Measurements from ENCODE around the gene WDR26.

WDR26 gene

GRCh38 chr1:224343679-224344078 is 90.9 kb downstream of the WDR26 start (continued):
- TF ChIP-seq, protein P1, sequence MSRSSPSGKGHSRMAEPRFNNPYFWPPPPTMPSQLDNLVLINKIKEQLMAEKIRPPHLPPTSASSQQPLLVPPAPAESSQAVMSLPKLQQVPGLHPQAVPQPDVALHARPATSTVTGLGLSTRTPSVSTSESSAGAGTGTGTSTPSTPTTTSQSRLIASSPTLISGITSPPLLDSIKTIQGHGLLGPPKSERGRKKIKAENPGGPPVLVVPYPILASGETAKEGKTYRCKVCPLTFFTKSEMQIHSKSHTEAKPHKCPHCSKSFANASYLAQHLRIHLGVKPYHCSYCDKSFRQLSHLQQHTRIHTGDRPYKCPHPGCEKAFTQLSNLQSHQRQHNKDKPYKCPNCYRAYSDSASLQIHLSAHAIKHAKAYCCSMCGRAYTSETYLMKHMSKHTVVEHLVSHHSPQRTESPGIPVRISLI (tag by site-specific recombination; IDR thresholded peaks at IDR 0.05): 0 out of 2 replicates have a peak, but pooled peaks have one; percentile 44
- TF ChIP-seq ZNF776 (tag by site-specific recombination; IDR thresholded peaks at IDR 0.05; ENCODE audit: borderline replicate concordance) (no peak), SP7 (tag by site-specific recombination; IDR thresholded peaks at IDR 0.05) (peak; percentile 64), ZFP37 (tag by site-specific recombination; IDR thresholded peaks at IDR 0.05) (no peak), ZNF571 (tag by site-specific recombination; IDR thresholded peaks at IDR 0.05) (no peak), INSM2 (tag by site-specific recombination; IDR thresholded peaks at IDR 0.05) (no peak), ZNF169 (tag by site-specific recombination; IDR thresholded peaks at IDR 0.05) (0 out of 2 replicates have a peak, but pooled peaks have one; percentile 6), ZNF157 (tag by site-specific recombination; IDR thresholded peaks at IDR 0.05) (no peak), ZEB2 (tag by site-specific recombination; IDR thresholded peaks at IDR 0.05) (no peak), ZNF211 (tag by site-specific recombination; IDR thresholded peaks at IDR 0.05; ENCODE audit: low read depth) (peak; percentile 99), ZNF132 (tag by site-specific recombination; IDR thresholded peaks at IDR 0.05; ENCODE audit: borderline replicate concordance) (no peak), ZNF639 (tag by site-specific recombination; IDR thresholded peaks at IDR 0.05) (peak; percentile 59; the same call in 1 of the 2 replicates), ZNF394 (tag by site-specific recombination; IDR thresholded peaks at IDR 0.05; ENCODE audit: borderline replicate concordance) (no peak), ZNF2 (tag by site-specific recombination; IDR thresholded peaks at IDR 0.05) (peak; percentile 75; the same call in 1 of the 2 replicates), ZNF791 (tag by site-specific recombination; IDR thresholded peaks at IDR 0.05) (no peak), ZNF529 (tag by site-specific recombination; IDR thresholded peaks at IDR 0.05; ENCODE audit: insufficient replicate concordance) (peak; percentile 78), ZNF514 (tag by site-specific recombination; IDR thresholded peaks at IDR 0.05) (no peak), SP2 (tag by site-specific recombination; IDR thresholded peaks at IDR 0.05) (no peak), EGR2 (tag by site-specific recombination; IDR thresholded peaks at IDR 0.05; ENCODE audit: low read depth) (no peak), ZNF184 (tag by site-specific recombination; IDR thresholded peaks at IDR 0.05) (peak; percentile 94), ZFP69B (tag by site-specific recombination; IDR thresholded peaks at IDR 0.05) (no peak), ZNF488 (tag by site-specific recombination; IDR thresholded peaks at IDR 0.05) (no peak), ZNF558 (tag by site-specific recombination; IDR thresholded peaks at IDR 0.05) (peak; percentile 63; the same call in 1 of the 2 replicates), ZNF24 (tag by site-specific recombination; IDR thresholded peaks at IDR 0.05) (peak; percentile 53; the same call in 1 of the 2 replicates), ZNF549 (tag by site-specific recombination; IDR thresholded peaks at IDR 0.05) (peak; percentile 85), ZNF677 (tag by site-specific recombination; IDR thresholded peaks at IDR 0.05) (no peak), ZNF513 (tag by site-specific recombination; IDR thresholded peaks at IDR 0.05) (no peak), ZBTB11 (tag by site-specific recombination; conservative IDR thresholded peaks at IDR 0.05; ENCODE audit: low read depth) (no peak), ZNF121 (tag by site-specific recombination; IDR thresholded peaks at IDR 0.05) (no peak)
- TF ChIP-seq, protein P2, sequence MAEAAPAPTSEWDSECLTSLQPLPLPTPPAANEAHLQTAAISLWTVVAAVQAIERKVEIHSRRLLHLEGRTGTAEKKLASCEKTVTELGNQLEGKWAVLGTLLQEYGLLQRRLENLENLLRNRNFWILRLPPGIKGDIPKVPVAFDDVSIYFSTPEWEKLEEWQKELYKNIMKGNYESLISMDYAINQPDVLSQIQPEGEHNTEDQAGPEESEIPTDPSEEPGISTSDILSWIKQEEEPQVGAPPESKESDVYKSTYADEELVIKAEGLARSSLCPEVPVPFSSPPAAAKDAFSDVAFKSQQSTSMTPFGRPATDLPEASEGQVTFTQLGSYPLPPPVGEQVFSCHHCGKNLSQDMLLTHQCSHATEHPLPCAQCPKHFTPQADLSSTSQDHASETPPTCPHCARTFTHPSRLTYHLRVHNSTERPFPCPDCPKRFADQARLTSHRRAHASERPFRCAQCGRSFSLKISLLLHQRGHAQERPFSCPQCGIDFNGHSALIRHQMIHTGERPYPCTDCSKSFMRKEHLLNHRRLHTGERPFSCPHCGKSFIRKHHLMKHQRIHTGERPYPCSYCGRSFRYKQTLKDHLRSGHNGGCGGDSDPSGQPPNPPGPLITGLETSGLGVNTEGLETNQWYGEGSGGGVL (tag by site-specific recombination; IDR thresholded peaks at IDR 0.05): no peak

Measured in HEK293 (cell line).